ENCODE data around the gene ARMS2.

Gene ARMS2

GRCh38 chr10:122459561-122460273, 5.3 kb downstream of the ARMS2 start:
- Histone ChIP-seq H3K4me1 (ENCODE audit: control insufficient read depth in 1 of 2, insufficient read depth in 1 of 2, low read depth in 1 of 2, low read length in 1 of 2) (peaks cover 0 to 3% of the 10 kb centered on the region in 2 experiments), H3K9me3 (no peaks in the 10 kb centered on the region), H3K27me3 (peaks cover 97% of the 10 kb centered on the region), H3K4me3 (ENCODE audit: low read depth in 1 of 2, low read length in 1 of 2) (no peak overlapping the region), H3K36me3 (no peaks in the 10 kb centered on the region), H3K27ac (no peak overlapping the region)
- TF ChIP-seq, protein P1, sequence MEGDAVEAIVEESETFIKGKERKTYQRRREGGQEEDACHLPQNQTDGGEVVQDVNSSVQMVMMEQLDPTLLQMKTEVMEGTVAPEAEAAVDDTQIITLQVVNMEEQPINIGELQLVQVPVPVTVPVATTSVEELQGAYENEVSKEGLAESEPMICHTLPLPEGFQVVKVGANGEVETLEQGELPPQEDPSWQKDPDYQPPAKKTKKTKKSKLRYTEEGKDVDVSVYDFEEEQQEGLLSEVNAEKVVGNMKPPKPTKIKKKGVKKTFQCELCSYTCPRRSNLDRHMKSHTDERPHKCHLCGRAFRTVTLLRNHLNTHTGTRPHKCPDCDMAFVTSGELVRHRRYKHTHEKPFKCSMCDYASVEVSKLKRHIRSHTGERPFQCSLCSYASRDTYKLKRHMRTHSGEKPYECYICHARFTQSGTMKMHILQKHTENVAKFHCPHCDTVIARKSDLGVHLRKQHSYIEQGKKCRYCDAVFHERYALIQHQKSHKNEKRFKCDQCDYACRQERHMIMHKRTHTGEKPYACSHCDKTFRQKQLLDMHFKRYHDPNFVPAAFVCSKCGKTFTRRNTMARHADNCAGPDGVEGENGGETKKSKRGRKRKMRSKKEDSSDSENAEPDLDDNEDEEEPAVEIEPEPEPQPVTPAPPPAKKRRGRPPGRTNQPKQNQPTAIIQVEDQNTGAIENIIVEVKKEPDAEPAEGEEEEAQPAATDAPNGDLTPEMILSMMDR (IDR thresholded peaks at IDR 0.05): no peak

DNA sequence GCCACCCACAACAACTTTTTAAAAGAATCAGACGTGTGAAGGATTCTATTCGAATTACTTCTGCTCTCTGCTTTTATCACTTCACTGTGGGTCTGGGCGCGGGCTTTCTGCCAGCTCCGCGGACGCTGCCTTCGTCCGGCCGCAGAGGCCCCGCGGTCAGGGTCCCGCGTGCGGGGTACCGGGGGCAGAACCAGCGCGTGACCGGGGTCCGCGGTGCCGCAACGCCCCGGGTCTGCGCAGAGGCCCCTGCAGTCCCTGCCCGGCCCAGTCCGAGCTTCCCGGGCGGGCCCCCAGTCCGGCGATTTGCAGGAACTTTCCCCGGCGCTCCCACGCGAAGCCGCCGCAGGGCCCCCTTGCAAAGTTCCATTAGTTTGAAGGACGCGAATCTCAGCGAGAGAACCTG, 6.4 kb downstream of the ARMS2 start:
- Histone ChIP-seq H3K27ac (no peak overlapping the region), H3K27me3 (peaks cover 97% of the 10 kb centered on the region), H3K4me1 (ENCODE audit: control insufficient read depth in 1 of 2, insufficient read depth in 1 of 2, low read depth in 1 of 2, low read length in 1 of 2) (peaks cover 0 to 3% of the 10 kb centered on the region in 2 experiments), H3K36me3 (no peaks in the 10 kb centered on the region), H3K9me3 (no peaks in the 10 kb centered on the region), H3K4me3 (ENCODE audit: low read depth in 1 of 2, low read length in 1 of 2) (no peak overlapping the region)
- TF ChIP-seq, protein P1 (IDR thresholded peaks at IDR 0.05): no peak

DNA sequence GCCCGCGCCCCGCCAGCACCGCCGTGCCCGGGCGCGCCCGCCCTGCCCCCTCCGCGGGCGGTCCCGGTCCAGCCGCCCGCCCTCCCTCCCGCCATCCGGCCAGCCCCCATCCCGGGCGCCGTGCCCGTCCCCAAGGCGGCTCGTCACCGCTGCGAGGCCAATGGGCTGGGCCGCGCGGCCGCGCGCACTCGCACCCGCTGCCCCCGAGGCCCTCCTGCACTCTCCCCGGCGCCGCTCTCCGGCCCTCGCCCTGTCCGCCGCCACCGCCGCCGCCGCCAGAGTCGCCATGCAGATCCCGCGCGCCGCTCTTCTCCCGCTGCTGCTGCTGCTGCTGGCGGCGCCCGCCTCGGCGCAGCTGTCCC, 6.9 kb downstream of the ARMS2 start, which contains the start of gene HTRA1:
Gene HTRA1, plus strand, starts transcription at position 187 of the 362 bp plus-strand sequence. Its CDS starts 100 bp downstream, at position 287.
- peaks cover 97% of the 10 kb centered on the region for H3K27me3 ChIP-seq

GRCh38 chr10:122461729-122462532, 7.5 kb downstream of the ARMS2 start:
- Histone ChIP-seq H3K36me3 (no peaks in the 10 kb centered on the region), H3K27ac (no peak overlapping the region), H3K27me3 (peaks cover 97% of the 10 kb centered on the region), H3K4me1 (ENCODE audit: control insufficient read depth in 1 of 2, insufficient read depth in 1 of 2, low read depth in 1 of 2, low read length in 1 of 2) (peaks cover 0 to 3% of the 10 kb centered on the region in 2 experiments), H3K9me3 (no peaks in the 10 kb centered on the region), H3K4me3 (ENCODE audit: low read depth in 1 of 2, low read length in 1 of 2) (no peak overlapping the region)
- TF ChIP-seq, protein P1 (IDR thresholded peaks at IDR 0.05): no peak

More for the DNA sequence above, 6.9 kb downstream of the ARMS2 start, which contains the start of gene HTRA1:
- no peaks in the 10 kb centered on the region for H3K36me3 ChIP-seq
- TF ChIP-seq, protein P1 (IDR thresholded peaks at IDR 0.05): no peak
- H3K4me3 ChIP-seq (ENCODE audit: low read depth in 1 of 2, low read length in 1 of 2): no peak within 1 kb of the TSS
- H3K4me1 ChIP-seq (ENCODE audit: control insufficient read depth in 1 of 2, insufficient read depth in 1 of 2, low read depth in 1 of 2, low read length in 1 of 2): peaks cover 0 to 3% of the 10 kb centered on the region in 2 experiments
- no peaks in the 10 kb centered on the region for H3K9me3 ChIP-seq
- H3K27ac ChIP-seq: no peak within 1 kb of the TSS

- Histone ChIP-seq H3K4me1 (ENCODE audit: control insufficient read depth in 1 of 2, insufficient read depth in 1 of 2, low read depth in 1 of 2, low read length in 1 of 2) (peaks cover 0 to 3% of the 10 kb centered on the region in 2 experiments), H3K36me3 (no peaks in the 10 kb centered on the region), H3K9me3 (no peaks in the 10 kb centered on the region), H3K27me3 (peaks cover 100% of the 10 kb centered on the region), H3K27ac (no peak overlapping the region), H3K4me3 (ENCODE audit: low read depth in 1 of 2, low read length in 1 of 2) (no peak overlapping the region)
- TF ChIP-seq, protein P1 (IDR thresholded peaks at IDR 0.05): no peak
These were observed 8.3 kb downstream of the ARMS2 start for GRCh38 chr10:122462533-122463465.

Data from neutrophil (primary cell).